Lung (tissue), 12 donors: Measurements from ENCODE around the gene GBP5. TPM values are rescaled to one million over a fixed set of nuclear protein-coding genes. Genes with fewer than 3 reads are reported as not detected.
"Not testable (repeated sequence)": the region's sequence is repeated elsewhere in the genome, so short reads cannot be mapped to it uniquely, and the experiment has no call there.

Source experiments
- ATAC-seq: fragments of 200-7000 bp; cut with Tn5 transposase; one replicate; pipeline ENCODE4 v1.9.1; 2020; ENCODE audit warnings: moderate number of reproducible peaks; ENCODE audit not compliant: insufficient read depth, low FRiP score
- DNase-seq, 3 donors: peaks; one replicate each; pipeline ENCODE4 v3.0.0-alpha.2; 2013 to 2017
- H3K27ac ChIP-seq, 2 donors: one replicate each; pipeline ENCODE4 v1.5.1; 2013; ENCODE audit warnings: mild to moderate bottlenecking in 2 of 2, moderate library complexity in 2 of 2, control low read depth in 1 of 2, inconsistent platforms in 1 of 2, low read depth in 1 of 2, low read length in 1 of 2
- H3K27me3 ChIP-seq, 3 donors: one replicate each; pipeline ENCODE4 v1.5.1; 2013; ENCODE audit warnings: low read length in 2 of 3; ENCODE audit not compliant: control insufficient read depth in 3 of 3, insufficient read depth in 3 of 3
- H3K36me3 ChIP-seq, 4 donors: one replicate each; pipeline ENCODE4 v1.5.1; 2013; ENCODE audit warnings: low read length in 4 of 4, mild to moderate bottlenecking in 1 of 4, moderate library complexity in 1 of 4; ENCODE audit not compliant: control insufficient read depth in 4 of 4, insufficient read depth in 4 of 4
- H3K4me1 ChIP-seq, 5 donors: one replicate each; pipeline ENCODE4 v1.5.1; 2013; ENCODE audit warnings: low read length in 5 of 5, mild to moderate bottlenecking in 2 of 5, moderate library complexity in 1 of 5; ENCODE audit not compliant: control insufficient read depth in 5 of 5, insufficient read depth in 5 of 5
- H3K4me3 ChIP-seq: one replicate; pipeline ENCODE4 v1.5.1; 2013; ENCODE audit warnings: mild to moderate bottlenecking, control low read depth, moderate library complexity
- H3K9ac ChIP-seq, 2 donors: one replicate each; pipeline ENCODE4 v1.5.1; 2013; ENCODE audit warnings: low read length in 2 of 2, control low read depth in 1 of 2; ENCODE audit not compliant: insufficient read depth in 1 of 2
- H3K9me3 ChIP-seq, 4 donors: one replicate each; pipeline ENCODE4 v1.5.1; 2013; ENCODE audit warnings: low read length in 3 of 4, mild to moderate bottlenecking in 1 of 4, moderate library complexity in 1 of 4; ENCODE audit not compliant: control insufficient read depth in 4 of 4, insufficient read depth in 3 of 4
- CTCF ChIP-seq: IDR thresholded peaks from 2 replicates; pipeline ENCODE4 v1.5.1; 2012; ENCODE audit warnings: mild to moderate bottlenecking; ENCODE audit errors: control extremely low read depth, extremely low read depth
- WGBS, 2 donors: extraction: QIAGEN DNeasy Blood & Tissue Kit; methylation state at CpG; one replicate each; pipeline ENCODE4 v1.1.7; 2013; 5-methylcytosine and 5-hydroxymethylcytosine counted together
- polyA plus RNA-seq, 2 donors: library from polyadenylated mRNA; stranded (reverse); fragments of 200-250 nt; gene quantifications; one replicate each; pipeline ENCODE4 v1.2.1, GENCODE V29; 2013
- total RNA-seq, 2 donors: library from RNA; depleted of rRNA in 1 of 2; stranded (reverse); fragments of >200 nt in 1 of 2; gene quantifications; one replicate each; pipeline ENCODE4 v1.2.1, GENCODE V29; 2014 to 2021
- donor health status: control.
- donor health status: control.
- donor health status: Bipolar disorder and iron deficiency.
- donor health status: healthy.
- donor health status: DM: yes; HTN: yes; CAD: no.

Gene GBP5
- total and polyA plus RNA-seq, 4 donors = 1.7 to 35.7 (median 5.0) TPM

- no peak for TF ChIP-seq CTCF
- Histone ChIP-seq H3K27me3 (no peaks in the 10 kb centered on the region), H3K9ac (no peak overlapping the region), H3K4me3 (no peak overlapping the region), H3K27ac (no peak overlapping the region), H3K4me1 (peaks cover 0 to 9% (median 0%) of the 10 kb centered on the region in 5 donors), H3K36me3 (no peaks in the 10 kb centered on the region), H3K9me3 (no peaks in the 10 kb centered on the region)
- ATAC-seq (no peak), DNase-seq (no peak)
- 54% methylated on average over 5 of the region's 5 CpGs for WGBS, 2 donors
Measured at GRCh38 chr1:89287181-89288050, 14.8 kb upstream of the GBP5 start.

GRCh38 chr1:89286549-89287180, 14.0 kb upstream of the GBP5 start:
- H3K27ac ChIP-seq = peak overlapping the region in 1 of 2 donors; percentile 16
- peaks cover 0 to 9% (median 0%) of the 10 kb centered on the region in 5 donors for H3K4me1 ChIP-seq
- no peak overlapping the region for H3K9ac ChIP-seq
- no peaks in the 10 kb centered on the region for H3K27me3 ChIP-seq
- H3K9me3 ChIP-seq = no peaks in the 10 kb centered on the region
- DNase-seq (no peak), ATAC-seq (no peak)
- no peak for TF ChIP-seq CTCF
- H3K4me3 ChIP-seq = no peak overlapping the region
- no peaks in the 10 kb centered on the region for H3K36me3 ChIP-seq
- 29 to 33% methylated on average over 3 of the region's 3 CpGs for WGBS, 2 donors

- H3K27ac ChIP-seq = no peak overlapping the region
- DNase-seq (no peak), ATAC-seq (no peak)
- TF ChIP-seq CTCF = no peak
- H3K9me3 ChIP-seq = no peaks in the 10 kb centered on the region
- H3K36me3 ChIP-seq = no peaks in the 10 kb centered on the region
- no peak overlapping the region for H3K9ac ChIP-seq
- H3K4me1 ChIP-seq = peaks cover 0 to 9% (median 0%) of the 10 kb centered on the region in 5 donors
- 88 to 96% methylated on average over 6 of the region's 6 CpGs for WGBS, 2 donors
- no peaks in the 10 kb centered on the region for H3K27me3 ChIP-seq
- H3K4me3 ChIP-seq = no peak overlapping the region
Measured at GRCh38 chr1:89285745-89286380, 13.2 kb upstream of the GBP5 start.

GRCh38 chr1:89284078-89284763, 11.6 kb upstream of the GBP5 start:
- H3K4me1 ChIP-seq, H3K27ac ChIP-seq, H3K36me3 ChIP-seq, DNase-seq, ATAC-seq, H3K9ac ChIP-seq, H3K4me3 ChIP-seq, H3K9me3 ChIP-seq, H3K27me3 ChIP-seq: not testable (repeated sequence)
- 87 to 91% methylated on average over 5 of the region's 5 CpGs for WGBS, 2 donors
